Ovary (tissue), 3 donors: ENCODE results near the gene ALPP.

ENCODE experiments used
- CTCF ChIP-seq, 3 donors: fragments of 450-650 bp in 2 of 3; fragments of 200-600 bp in 1 of 3; IDR thresholded peaks; one replicate each; pipeline versions ENCODE4 v1.5.1 to v1.8.0; 2016 to 2022; ENCODE audit warnings: antibody characterized with exemption in 3 of 3, mild to moderate bottlenecking in 1 of 3
- EP300 ChIP-seq: sonication (generic); formaldehyde crosslinking; IDR thresholded peaks from one replicate; pipeline ENCODE4 v1.6.1; 2017; ENCODE audit warnings: antibody characterized with exemption
- POLR2A ChIP-seq: fragments of 450-650 bp; IDR thresholded peaks from one replicate; pipeline ENCODE4 v1.6.1; 2017; ENCODE audit warnings: antibody characterized with exemption, mild to moderate bottlenecking, moderate library complexity
- donor health status: DM: no; HTN: no; CAD: no.

- TF ChIP-seq CTCF (IDR thresholded peaks at IDR 0.05), result no peak
- no peak for TF ChIP-seq POLR2A
- TF ChIP-seq EP300, result no peak
Measured at GRCh38 chr2:232365621-232366321, 12.8 kb upstream of the ALPP start.
